Measurements from ENCODE around the gene SMARCA2.

SMARCA2 gene

GRCh38 chr9:2174306-2174705 lies 159.2 kb downstream of the SMARCA2 start:
- no peak for DNase-seq (ENCODE audit: low spot score)

- DNase-seq (ENCODE audit: low spot score): no peak
Measured at GRCh38 chr9:2174911-2175310, 159.8 kb downstream of the SMARCA2 start.

GRCh38 chr9:2177121-2177520 lies 162.0 kb downstream of the SMARCA2 start:
- no peak for DNase-seq (ENCODE audit: low spot score)

- DNase-seq (ENCODE audit: low spot score): no peak
Measured at GRCh38 chr9:2178034-2178734, 163.0 kb downstream of the SMARCA2 start.

GRCh38 chr9:2179567-2179966 lies 164.4 kb downstream of the SMARCA2 start:
- DNase-seq (ENCODE audit: low spot score): peak; percentile 13

GRCh38 chr9:2180154-2180553 lies 165.0 kb downstream of the SMARCA2 start:
- peak; percentile 50 for DNase-seq (ENCODE audit: low spot score)

- no peak for DNase-seq (ENCODE audit: low spot score)
Measured at GRCh38 chr9:2180704-2181103, 165.6 kb downstream of the SMARCA2 start.

GRCh38 chr9:2181792-2182191 lies 166.6 kb downstream of the SMARCA2 start:
- peak; percentile 13 for DNase-seq (ENCODE audit: low spot score)

- DNase-seq (ENCODE audit: low spot score): no peak
Measured at GRCh38 chr9:2190939-2191608, 175.9 kb downstream of the SMARCA2 start.

- no peak for DNase-seq (ENCODE audit: low spot score)
Measured at GRCh38 chr9:2191609-2191972, 176.4 kb downstream of the SMARCA2 start.

GRCh38 chr9:2192356-2192979 lies 177.3 kb downstream of the SMARCA2 start:
- no peak for DNase-seq (ENCODE audit: low spot score)

- DNase-seq (ENCODE audit: low spot score): no peak
Measured at GRCh38 chr9:2193552-2193951, 178.4 kb downstream of the SMARCA2 start.

- DNase-seq (ENCODE audit: low spot score): no peak
Measured at GRCh38 chr9:2195211-2195610, 180.1 kb downstream of the SMARCA2 start.

- no peak for DNase-seq (ENCODE audit: low spot score)
Measured at GRCh38 chr9:2196757-2197156, 181.6 kb downstream of the SMARCA2 start.

GRCh38 chr9:2198956-2199635 lies 183.9 kb downstream of the SMARCA2 start:
- DNase-seq (ENCODE audit: low spot score): no peak

- DNase-seq (ENCODE audit: low spot score): no peak
Measured at GRCh38 chr9:2199999-2200796, 185.1 kb downstream of the SMARCA2 start.

- DNase-seq (ENCODE audit: low spot score): no peak
Measured at GRCh38 chr9:2208465-2208864, 193.3 kb downstream of the SMARCA2 start.

- no peak for DNase-seq (ENCODE audit: low spot score)
Measured at GRCh38 chr9:2208991-2209390, 193.8 kb downstream of the SMARCA2 start.

- peak; percentile 3 for DNase-seq (ENCODE audit: low spot score)
Measured at GRCh38 chr9:2209400-2209799, 194.3 kb downstream of the SMARCA2 start.

GRCh38 chr9:2210201-2210600 lies 195.1 kb downstream of the SMARCA2 start:
- no peak for DNase-seq (ENCODE audit: low spot score)

GRCh38 chr9:2213830-2214468 lies 198.8 kb downstream of the SMARCA2 start:
- DNase-seq (ENCODE audit: low spot score): no peak

Data from putamen (tissue), 1 donor.